GM23338 (cell line): Measurements from ENCODE around the gene GGT6. TPM values are rescaled to one million over a fixed set of nuclear protein-coding genes. Genes with fewer than 3 reads are reported as not detected.

Source experiments
- ATAC-seq: fragments of 200-7000 bp; cut with Tn5 transposase; 3 replicates; pipeline ENCODE4 v1.9.1; 2020
- DNase-seq: peaks from one replicate; pipeline ENCODE4 v3.0.0-alpha.2; 2015; ENCODE audit warnings: low spot score
- H2AFZ ChIP-seq: fragments of 200-600 bp; sonication (generic); 2 replicates; pipeline ENCODE4 v1.8.0; 2016; ENCODE audit warnings: antibody characterized with exemption, mild to moderate bottlenecking, moderate library complexity
- H3F3A ChIP-seq: fragments of 200-600 bp; sonication (generic); replicated peaks from 2 replicates; pipeline ENCODE4 v1.8.0; 2017; ENCODE audit warnings: antibody characterized with exemption, mixed run types, low read depth
- H3K27ac ChIP-seq: fragments of 200-600 bp; sonication (generic); 2 replicates; pipeline ENCODE4 v1.6.1; 2016; ENCODE audit warnings: low read depth
- H3K27me3 ChIP-seq: fragments of 200-600 bp; sonication (generic); 2 replicates; pipeline ENCODE4 v1.8.0; 2016; ENCODE audit warnings: mild to moderate bottlenecking, mixed run types, moderate library complexity; ENCODE audit not compliant: insufficient read depth
- H3K36me3 ChIP-seq: fragments of 200-600 bp; sonication (generic); 2 replicates; pipeline ENCODE4 v1.8.0; 2016; ENCODE audit warnings: mild to moderate bottlenecking; ENCODE audit not compliant: insufficient read depth
- H3K4me1 ChIP-seq: fragments of 200-600 bp; sonication (generic); 2 replicates; pipeline ENCODE4 v1.8.0; 2016; ENCODE audit warnings: mild to moderate bottlenecking, moderate library complexity; ENCODE audit not compliant: insufficient read depth
- H3K4me2 ChIP-seq: fragments of 200-600 bp; sonication (generic); 2 replicates; pipeline ENCODE4 v1.7.1; 2017; ENCODE audit warnings: mixed run types
- H3K4me3 ChIP-seq: fragments of 200-600 bp; sonication (generic); 2 replicates; pipeline ENCODE4 v1.6.1; 2016; ENCODE audit warnings: mixed run types
- H3K79me2 ChIP-seq: fragments of 200-600 bp; sonication (generic); replicated peaks from 2 replicates; pipeline ENCODE4 v1.8.0; 2017; ENCODE audit warnings: mild to moderate bottlenecking; ENCODE audit not compliant: insufficient read depth
- H3K9me2 ChIP-seq: fragments of 200-600 bp; sonication (generic); 2 replicates; pipeline ENCODE4 v1.8.0; 2017; ENCODE audit not compliant: insufficient read depth
- H4K20me1 ChIP-seq: fragments of 200-600 bp; sonication (generic); replicated peaks from 2 replicates; pipeline ENCODE4 v1.8.0; 2017; ENCODE audit warnings: mild to moderate bottlenecking; ENCODE audit not compliant: insufficient read depth
- H3K27ac Mint-ChIP-seq: 2 replicates; pipeline ENCODE4 v1.8.0; 2020; ENCODE audit warnings: inconsistent platforms, mild to moderate bottlenecking, moderate library complexity, mixed read lengths
- H3K27me3 Mint-ChIP-seq: 3 replicates; pipeline ENCODE4 v1.8.0; 2022; ENCODE audit warnings: low read depth, mild to moderate bottlenecking, moderate library complexity, mixed read lengths, inconsistent platforms; ENCODE audit not compliant: insufficient read depth, poor library complexity
- H3K36me3 Mint-ChIP-seq: 3 replicates; pipeline ENCODE4 v1.8.0; 2021; ENCODE audit warnings: low read depth, mild to moderate bottlenecking, inconsistent platforms, moderate library complexity, mixed read lengths
- H3K4me1 Mint-ChIP-seq: 3 replicates; pipeline ENCODE4 v1.8.0; 2020; ENCODE audit warnings: mild to moderate bottlenecking, inconsistent platforms, mixed read lengths
- H3K4me3 Mint-ChIP-seq: 3 replicates; pipeline ENCODE4 v1.8.0; 2021; ENCODE audit warnings: moderate library complexity, mild to moderate bottlenecking, inconsistent platforms, mixed read lengths
- H3K9me3 Mint-ChIP-seq: 3 replicates; pipeline ENCODE4 v1.8.0; 2020; ENCODE audit warnings: moderate library complexity, mild to moderate bottlenecking, inconsistent platforms, mixed read lengths
- EZH2 ChIP-seq: fragments of 200-600 bp; sonication (generic); IDR thresholded peaks from one replicate; pipeline ENCODE4 v1.8.0; 2017; ENCODE audit warnings: antibody characterized with exemption, mild to moderate bottlenecking, low read depth; ENCODE audit not compliant: unreplicated experiment
- EZH2phosphoT487 ChIP-seq: fragments of 200-600 bp; sonication (generic); IDR thresholded peaks from one replicate; pipeline ENCODE4 v1.8.1; 2018; ENCODE audit warnings: antibody characterized with exemption; ENCODE audit not compliant: unreplicated experiment
- JUNB ChIP-seq: IDR thresholded peaks from one replicate; pipeline ENCODE4 v1.6.1; 2016; ENCODE audit warnings: antibody characterized with exemption; ENCODE audit not compliant: unreplicated experiment
- NANOG ChIP-seq: IDR thresholded peaks from 2 replicates; pipeline ENCODE4 v1.6.1; 2016; ENCODE audit warnings: antibody characterized with exemption, borderline replicate concordance
- REST ChIP-seq: IDR thresholded peaks from one replicate; pipeline ENCODE4 v1.6.1; 2018; ENCODE audit warnings: antibody characterized with exemption; ENCODE audit not compliant: unreplicated experiment
- STAT1 ChIP-seq: IDR thresholded peaks from one replicate; pipeline ENCODE4 v1.6.1; 2016; ENCODE audit warnings: antibody characterized with exemption; ENCODE audit not compliant: unreplicated experiment
- ZNF114 ChIP-seq: fragments of 250-450 bp; sonication (Bioruptor Pico); IDR thresholded peaks from 2 replicates; pipeline ENCODE4 v1.5.0; 2020; ENCODE audit warnings: mild to moderate bottlenecking, moderate library complexity
- ZNF331 ChIP-seq: fragments of 250-450 bp; sonication (Bioruptor Pico); IDR thresholded peaks from 2 replicates; pipeline ENCODE4 v1.5.0; 2020; ENCODE audit warnings: low read depth, mild to moderate bottlenecking, moderate library complexity
- polyA plus RNA-seq: library from polyadenylated mRNA; unstranded; fragments of >200 nt; fragmentation: Nextera tagmentation; extraction: Ambion mirVana; gene quantifications from 2 replicates; pipeline ENCODE4 v1.2.1, GENCODE V29; 2016
- total RNA-seq: library from RNA; depleted of rRNA; stranded (reverse); fragments of >200 nt; shearing (Covaris generic); gene quantifications from 2 replicates; pipeline ENCODE4 v1.2.3, GENCODE V29; 2014
- TF ChIP-seq, protein P1 (sequence below), 2 experiments: fragments of 200-600 bp in 1 of 2; sonication (generic) in 1 of 2; conservative IDR thresholded peaks; 2 replicates each; pipeline versions ENCODE4 v1.5.1 to v1.6.1; 2016 to 2017; ENCODE audit warnings: antibody characterized with exemption in 2 of 2, low read depth in 2 of 2, mild to moderate bottlenecking in 2 of 2, moderate library complexity in 1 of 2
- TF ChIP-seq, protein P2 (sequence below): IDR thresholded peaks from 2 replicates; pipeline ENCODE4 v1.6.1; 2016; ENCODE audit warnings: antibody characterized with exemption

The GGT6 gene
- total and polyA plus RNA-seq, 2 experiments from 2014 or later, result 0.24 TPM; not detected in 1

- Histone ChIP-seq H3F3A (0 out of 2 replicates have a peak, but pooled peaks cover 9% of the 10 kb centered on the region), H3K4me1 (peaks cover 28% of the 10 kb centered on the region), H2AFZ (no peak overlapping the region), H3K9me2 (no peaks in the 10 kb centered on the region), H3K79me2 (no peaks in the 10 kb centered on the region), H3K27me3 (no peaks in the 10 kb centered on the region), H3K36me3 (no peaks in the 10 kb centered on the region), H3K27ac (no peak overlapping the region), H3K4me3 (peak overlapping the region; percentile 45), H4K20me1 (no peaks in the 10 kb centered on the region), H3K4me2 (peak overlapping the region; percentile 74; the same call in 1 of the 2 replicates)
- Mint-ChIP-seq H3K9me3 (no peaks in the 10 kb centered on the region), H3K27me3 (peaks cover 20% of the 10 kb centered on the region), H3K4me1 (peaks cover 36% of the 10 kb centered on the region), H3K27ac (peak overlapping the region; percentile 27; the same call in 1 of the 2 replicates), H3K4me3 (no peak overlapping the region; the same call in 2 of the 3 replicates), H3K36me3 (no peaks in the 10 kb centered on the region)
- DNase-seq (no peak), ATAC-seq (no peak)
- TF ChIP-seq REST (no peak), EZH2phosphoT487 (no peak), EZH2 (no peak), NANOG (no peak), JUNB (no peak)
- TF ChIP-seq, protein P1, sequence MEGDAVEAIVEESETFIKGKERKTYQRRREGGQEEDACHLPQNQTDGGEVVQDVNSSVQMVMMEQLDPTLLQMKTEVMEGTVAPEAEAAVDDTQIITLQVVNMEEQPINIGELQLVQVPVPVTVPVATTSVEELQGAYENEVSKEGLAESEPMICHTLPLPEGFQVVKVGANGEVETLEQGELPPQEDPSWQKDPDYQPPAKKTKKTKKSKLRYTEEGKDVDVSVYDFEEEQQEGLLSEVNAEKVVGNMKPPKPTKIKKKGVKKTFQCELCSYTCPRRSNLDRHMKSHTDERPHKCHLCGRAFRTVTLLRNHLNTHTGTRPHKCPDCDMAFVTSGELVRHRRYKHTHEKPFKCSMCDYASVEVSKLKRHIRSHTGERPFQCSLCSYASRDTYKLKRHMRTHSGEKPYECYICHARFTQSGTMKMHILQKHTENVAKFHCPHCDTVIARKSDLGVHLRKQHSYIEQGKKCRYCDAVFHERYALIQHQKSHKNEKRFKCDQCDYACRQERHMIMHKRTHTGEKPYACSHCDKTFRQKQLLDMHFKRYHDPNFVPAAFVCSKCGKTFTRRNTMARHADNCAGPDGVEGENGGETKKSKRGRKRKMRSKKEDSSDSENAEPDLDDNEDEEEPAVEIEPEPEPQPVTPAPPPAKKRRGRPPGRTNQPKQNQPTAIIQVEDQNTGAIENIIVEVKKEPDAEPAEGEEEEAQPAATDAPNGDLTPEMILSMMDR (conservative IDR thresholded peaks at IDR 0.05; ENCODE audit: low read depth in 2 of 2), result no peak
- TF ChIP-seq, protein P2, sequence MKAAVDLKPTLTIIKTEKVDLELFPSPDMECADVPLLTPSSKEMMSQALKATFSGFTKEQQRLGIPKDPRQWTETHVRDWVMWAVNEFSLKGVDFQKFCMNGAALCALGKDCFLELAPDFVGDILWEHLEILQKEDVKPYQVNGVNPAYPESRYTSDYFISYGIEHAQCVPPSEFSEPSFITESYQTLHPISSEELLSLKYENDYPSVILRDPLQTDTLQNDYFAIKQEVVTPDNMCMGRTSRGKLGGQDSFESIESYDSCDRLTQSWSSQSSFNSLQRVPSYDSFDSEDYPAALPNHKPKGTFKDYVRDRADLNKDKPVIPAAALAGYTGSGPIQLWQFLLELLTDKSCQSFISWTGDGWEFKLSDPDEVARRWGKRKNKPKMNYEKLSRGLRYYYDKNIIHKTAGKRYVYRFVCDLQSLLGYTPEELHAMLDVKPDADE, result no peak
These were observed 38.6 kb upstream of the GGT6 start for GRCh38 chr17:4598776-4599504.

DNA sequence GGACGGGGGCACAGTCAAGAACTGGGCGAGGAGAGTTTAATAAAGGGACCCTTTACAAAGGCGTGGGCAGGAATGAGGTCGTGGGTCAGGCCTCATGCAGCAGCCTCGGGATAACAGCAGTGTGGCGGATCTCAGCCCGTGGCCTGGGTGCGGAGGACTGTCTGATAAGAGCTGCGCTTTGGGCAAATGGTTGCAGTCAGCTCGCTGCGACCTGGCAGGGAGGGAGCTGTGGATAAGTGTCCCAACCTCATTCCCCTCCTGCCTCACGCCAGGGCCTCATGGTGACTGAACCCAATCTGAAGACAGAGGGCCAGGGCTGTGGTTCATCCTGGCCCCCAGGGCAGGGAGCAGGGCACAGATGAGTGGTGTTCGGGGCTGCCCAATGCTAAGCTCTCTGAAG is 37.6 kb upstream of the GGT6 start:
- Histone ChIP-seq H3K36me3 (no peaks in the 10 kb centered on the region), H3K4me1 (peaks cover 28% of the 10 kb centered on the region), H3F3A (0 out of 2 replicates have a peak, but pooled peaks cover 9% of the 10 kb centered on the region), H3K9me2 (no peaks in the 10 kb centered on the region), H2AFZ (no peak overlapping the region), H3K27me3 (no peaks in the 10 kb centered on the region), H3K79me2 (no peaks in the 10 kb centered on the region), H3K27ac (0 out of 2 replicates have a peak overlapping the region, but pooled peaks have one; percentile 14), H3K4me2 (no peak overlapping the region), H3K4me3 (no peak overlapping the region), H4K20me1 (no peaks in the 10 kb centered on the region)
- Mint-ChIP-seq H3K9me3 (no peaks in the 10 kb centered on the region), H3K4me1 (peaks cover 39% of the 10 kb centered on the region), H3K36me3 (no peaks in the 10 kb centered on the region), H3K27me3 (peaks cover 17% of the 10 kb centered on the region), H3K27ac (peak overlapping the region; percentile 55; the same call in 1 of the 2 replicates), H3K4me3 (no peak overlapping the region; the same call in 2 of the 3 replicates)
- no peak for ATAC-seq
- no peak for DNase-seq
- no peak for TF ChIP-seq STAT1
- no peak for TF ChIP-seq ZNF114 (CRISPR knock-in tag)
- TF ChIP-seq, protein P2, result no peak
- TF ChIP-seq REST, result no peak
- no peak for TF ChIP-seq ZNF331 (CRISPR knock-in tag)
- no peak for TF ChIP-seq EZH2
